ENCODE data around the gene CBR1. TPM values are rescaled to one million over a fixed set of nuclear protein-coding genes. Genes with fewer than 3 reads are reported as not detected.

Gene CBR1
- total and polyA plus RNA-seq, 10 of the 15 experiments (the other 5 are each of a cell fraction or from before 2014, with no cell fraction given): 16.9 to 138 (median 57.4) TPM

- H3K4me3 ChIP-seq: no peak overlapping the region
- WGBS (ENCODE audit: insufficient coverage, insufficient replicate concordance, low lambda C conversion rate, missing lambda C conversion rate): over 99% methylated on average over 7 of the region's 7 CpGs
- in situ Hi-C loops (cut with MboI): no loop called here
- CTCF ChIA-PET: interaction anchor here (1.1 kb wide), 1 partner anchor 9 kb away, joined by 3 read pairs; no protein-coding TSS in a partner anchor
- SMC1A ChIA-PET (ENCODE audit: uncharacterized antibody, unreplicated experiment): no interaction called here
- H3K9ac ChIP-seq (ENCODE audit: control insufficient read depth, insufficient read depth, low read length): no peak overlapping the region
- peaks cover 21 to 32% of the 10 kb centered on the region in 2 experiments for H3K36me3 ChIP-seq (ENCODE audit: control insufficient read depth in 2 of 2, insufficient read depth in 2 of 2, low read length in 1 of 2)
- intact Hi-C loops (cut with micrococcal nuclease; ENCODE audit: unreplicated experiment): no loop called here
- H2AFZ ChIP-seq (ENCODE audit: control insufficient read depth, low read depth, low read length): no peak overlapping the region
- no TSS peak for BruUV-seq (replicated peaks)
- no peaks in the 10 kb centered on the region for H4K20me1 ChIP-seq (ENCODE audit: control insufficient read depth, insufficient read depth)
- H3K79me2 ChIP-seq (ENCODE audit: control insufficient read depth, insufficient read depth, low read length): no peaks in the 10 kb centered on the region
- no peaks in the 10 kb centered on the region for H3K4me1 ChIP-seq (ENCODE audit: control insufficient read depth, insufficient read depth, low read length)
- ATAC-seq (no peak), DNase-seq (ENCODE audit: low read depth, low spot score) (no peak), FAIRE-seq (no peak)
- no peaks in the 10 kb centered on the region for H3K27me3 ChIP-seq (replicated peaks in 1 of 2; ENCODE audit: control insufficient read depth in 2 of 2, insufficient read depth in 2 of 2, low read length in 1 of 2)
- H3K27ac ChIP-seq (ENCODE audit: control insufficient read depth, insufficient read depth): no peak overlapping the region
- POLR2A ChIA-PET: interaction anchor here (0.7 kb wide), 1 partner anchor 72 kb away, joined by 5 read pairs; no protein-coding TSS in a partner anchor
- RAD21 ChIA-PET (ENCODE audit: unreplicated experiment): no interaction called here
- H3K4me2 ChIP-seq (ENCODE audit: control insufficient read depth, insufficient read depth): no peak overlapping the region
- H3K9me3 ChIP-seq (replicated peaks; ENCODE audit: control insufficient read depth, insufficient read depth, low read length): no peaks in the 10 kb centered on the region
- TF ChIP-seq TBL1XR1 (IDR thresholded peaks at IDR 0.05; ENCODE audit: low read depth, low read length) (no peak), BCLAF1 (IDR thresholded peaks at IDR 0.05) (no peak), ZNF592 (IDR thresholded peaks at IDR 0.05) (no peak), ZBTB11 (CRISPR knock-in tag; IDR thresholded peaks at IDR 0.05) (no peak), ZZZ3 (IDR thresholded peaks at IDR 0.05; ENCODE audit: control insufficient read depth, insufficient read length, low read depth) (no peak), YBX1 (IDR thresholded peaks at IDR 0.05) (no peak), KLF5 (IDR thresholded peaks at IDR 0.05; ENCODE audit: partially characterized antibody) (no peak), ZNF687 (IDR thresholded peaks at IDR 0.05) (no peak)
These were observed 21.5 kb upstream of the CBR1 start for GRCh38 chr21:36048357-36048756.
